ENCODE data around the gene GP1BB.

GP1BB gene

GRCh38 chr22:19679522-19680101 is 43.7 kb upstream of the GP1BB start:
- no peak for DNase-seq (ENCODE audit: extremely low read depth, low read depth)
- TF ChIP-seq CTCF (IDR thresholded peaks at IDR 0.05; ENCODE audit: low read depth, low read length), result peak; percentile 78

DNA sequence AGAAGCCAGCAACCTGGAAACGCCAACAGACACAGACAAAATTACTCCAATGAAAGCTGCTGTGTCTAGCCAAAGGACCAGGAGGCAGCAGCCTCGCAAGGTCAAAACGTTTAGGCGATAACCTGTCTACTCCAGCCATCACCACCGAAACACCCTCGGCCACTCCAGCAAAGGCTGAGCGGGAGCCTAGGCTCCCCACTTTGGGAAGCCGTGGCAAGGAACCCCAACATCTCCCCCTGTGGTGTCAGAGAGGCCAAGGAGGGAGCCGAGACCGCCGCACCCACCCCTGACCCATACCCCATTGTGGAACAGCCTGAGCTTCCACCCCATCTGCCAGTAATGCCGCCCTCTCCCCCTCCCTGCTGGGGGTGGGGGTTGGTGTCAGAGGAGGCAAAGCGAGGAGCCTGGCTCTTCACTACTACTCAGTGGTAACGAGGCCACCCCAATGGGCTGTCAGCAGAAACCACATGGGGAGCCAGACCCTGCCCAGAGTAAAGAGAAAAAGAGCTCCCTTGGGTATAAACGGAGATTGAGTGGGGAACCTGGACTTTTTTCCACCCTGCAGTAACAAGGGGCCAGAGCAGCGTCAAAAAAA is 43.0 kb upstream of the GP1BB start:
- DNase-seq (ENCODE audit: extremely low read depth, low read depth), result no peak
- no peak for TF ChIP-seq CTCF (IDR thresholded peaks at IDR 0.05; ENCODE audit: low read depth, low read length)

- TF ChIP-seq CTCF (IDR thresholded peaks at IDR 0.05; ENCODE audit: low read depth, low read length), result no peak
- no peak for DNase-seq (ENCODE audit: extremely low read depth, low read depth)
Observed at GRCh38 chr22:19680911-19681862, 42.2 kb upstream of the GP1BB start.

- TF ChIP-seq CTCF (IDR thresholded peaks at IDR 0.05; ENCODE audit: low read depth, low read length), result no peak
- no peak for DNase-seq (ENCODE audit: extremely low read depth, low read depth)
Observed at GRCh38 chr22:19681863-19682245, 41.5 kb upstream of the GP1BB start.

DNA sequence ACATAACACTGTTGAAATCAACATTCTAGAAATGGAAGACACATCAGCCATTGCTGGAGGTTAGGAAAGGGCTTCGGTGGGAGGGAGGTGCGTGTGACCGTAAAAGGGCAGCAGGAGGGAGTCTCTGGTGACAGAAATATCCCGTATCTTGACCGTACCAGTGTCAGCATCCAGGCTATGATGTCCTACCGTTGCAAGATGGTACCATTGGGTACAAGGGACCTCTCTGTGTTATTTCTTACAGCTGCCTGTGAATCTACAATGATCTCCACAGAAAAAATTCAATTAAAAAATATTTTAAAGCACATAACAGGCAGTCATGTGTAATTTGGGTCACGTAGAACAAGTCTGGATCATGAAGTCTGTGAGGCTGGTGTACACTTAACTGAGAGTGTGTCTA is 36.4 kb upstream of the GP1BB start:
- no peak for DNase-seq (ENCODE audit: extremely low read depth, low read depth)
- TF ChIP-seq CTCF (IDR thresholded peaks at IDR 0.05; ENCODE audit: low read depth, low read length), result no peak

DNA sequence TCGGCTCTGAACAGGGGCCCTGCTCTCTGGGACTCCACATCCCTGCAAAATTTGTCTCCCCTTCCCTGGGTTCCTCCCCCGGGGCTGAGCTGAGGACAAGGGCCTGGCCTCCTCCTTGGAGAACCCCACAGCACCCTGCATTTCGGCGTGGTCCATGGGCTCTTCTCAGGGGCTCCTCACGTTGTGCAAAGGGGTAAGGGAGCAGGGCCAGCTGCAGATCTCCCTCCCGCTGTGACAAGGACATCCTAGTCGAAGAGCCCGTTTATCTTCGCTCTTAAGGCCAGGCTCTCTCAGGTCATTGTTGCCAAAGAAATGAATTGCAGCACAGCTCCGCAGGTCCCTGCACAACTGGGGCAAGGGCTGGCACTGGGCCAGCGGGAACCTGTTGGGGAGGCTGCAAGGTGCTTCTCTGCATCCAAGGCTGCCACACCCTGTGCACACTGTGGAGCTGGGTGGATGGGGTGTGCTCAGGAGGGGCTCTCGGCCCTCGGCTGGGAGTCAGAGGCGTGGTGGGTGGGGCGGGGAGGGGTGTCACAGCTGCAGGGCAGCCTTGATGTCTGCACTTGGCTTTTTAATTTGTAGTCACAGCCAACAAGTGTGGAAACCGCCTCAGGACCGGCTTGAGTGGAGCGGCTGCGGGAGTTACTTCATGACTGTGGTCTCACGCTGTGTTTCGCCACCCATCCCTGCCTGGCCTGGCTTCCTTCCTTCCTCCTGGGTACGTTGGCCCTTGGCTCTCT is 35.6 kb upstream of the GP1BB start:
- no peak for DNase-seq (ENCODE audit: extremely low read depth, low read depth)
- TF ChIP-seq CTCF (IDR thresholded peaks at IDR 0.05; ENCODE audit: low read depth, low read length), result no peak
